ENCODE data around the gene IGFBP5. TPM values are rescaled to one million over a fixed set of nuclear protein-coding genes. Genes with fewer than 3 reads are reported as not detected.

The IGFBP5 gene
- total and polyA plus RNA-seq, 2 donors (not counting 3 experiments of a cell fraction or from before 2014, with no cell fraction given), result 0.06 TPM; not detected in 1

- no peak overlapping the region for H2AFZ ChIP-seq (ENCODE audit: low read depth, low read length)
- no peak overlapping the region for H3K4me3 ChIP-seq (replicated peaks in 1 of 3; ENCODE audit: insufficient read depth in 1 of 3, low read depth in 1 of 3, low read length in 3 of 3)
- no peak overlapping the region for H3K27ac ChIP-seq (ENCODE audit: insufficient read depth, low read depth, low read length)
- POLR2A ChIA-PET, result no interaction called here
- no peaks in the 10 kb centered on the region for H3K9me3 ChIP-seq (replicated peaks; ENCODE audit: control insufficient read depth, insufficient read depth, low read length)
- intact Hi-C loops (cut with micrococcal nuclease), result loop anchor here (5.0 kb wide), 2 partner anchors 182 to 527 kb away; no protein-coding TSS in a partner anchor
- peaks cover 20% of the 10 kb centered on the region for H3K4me1 ChIP-seq (ENCODE audit: control insufficient read depth, extremely low read depth, insufficient read depth, low read length)
- H3K36me3 ChIP-seq (ENCODE audit: control insufficient read depth in 2 of 2, extremely low read depth in 1 of 2, insufficient read depth in 2 of 2, low read length in 2 of 2), result no peaks in the 10 kb centered on the region
- BruUV-seq (replicated peaks), result no TSS peak
- H3K79me2 ChIP-seq (ENCODE audit: control insufficient read depth, insufficient read depth, low read length), result no peaks in the 10 kb centered on the region
- no peak for DNase-seq (ENCODE audit: low read depth, low spot score)
- FAIRE-seq, result no peak
- CTCF ChIA-PET, result interaction anchor here (0.6 to 2.6 kb wide), 6 partner anchors 10 to 1018 kb away, joined by 3 to 14 read pairs (median 6); no protein-coding TSS in a partner anchor
- no peak overlapping the region for H3K9ac ChIP-seq (replicated peaks; ENCODE audit: extremely low read depth, insufficient read depth, low read length)
- no peaks in the 10 kb centered on the region for H3K9me1 ChIP-seq (replicated peaks; ENCODE audit: control insufficient read depth, extremely low read depth, insufficient read depth, low read length)
- no peaks in the 10 kb centered on the region for H4K20me1 ChIP-seq (replicated peaks; ENCODE audit: control insufficient read depth, extremely low read depth, insufficient read depth, low read length)
- dilution Hi-C loops (cut with MboI; ENCODE audit: extremely low pct_ligation_motif_present, low sequenced_read_pairs), result no loop called here
- no peak overlapping the region for H3K4me2 ChIP-seq (ENCODE audit: insufficient read depth, low read length)
- peaks cover 71 to 84% of the 10 kb centered on the region in 2 experiments for H3K27me3 ChIP-seq (ENCODE audit: control insufficient read depth in 2 of 2, insufficient read depth in 2 of 2, low read length in 2 of 2)
- TF ChIP-seq POLR2A (IDR thresholded peaks at IDR 0.05; ENCODE audit: low read depth, low read length), result no peak
- TF ChIP-seq MYC (IDR thresholded peaks at IDR 0.05; ENCODE audit: low read depth, low read length), result no peak
- TF ChIP-seq EZH2 (IDR thresholded peaks at IDR 0.05; ENCODE audit: borderline replicate concordance, low read depth, low read length, severe bottlenecking), result peak; percentile 64
- no peak for TF ChIP-seq GATA2 (IDR thresholded peaks at IDR 0.05; ENCODE audit: insufficient read depth, insufficient read length, low read depth, low read length)
- TF ChIP-seq POLR2AphosphoS5 (IDR thresholded peaks at IDR 0.05; ENCODE audit: insufficient read depth, low read depth, low read length), result no peak
- TF ChIP-seq MAX (IDR thresholded peaks at IDR 0.05; ENCODE audit: insufficient read depth, insufficient read length), result no peak
- no peak for TF ChIP-seq CTCF (IDR thresholded peaks at IDR 0.05; ENCODE audit: extremely low read depth in 1 of 2, insufficient read depth in 1 of 2, low read depth in 1 of 2, low read length in 2 of 2)
- no peak for TF ChIP-seq JUN (IDR thresholded peaks at IDR 0.05; ENCODE audit: borderline replicate concordance, insufficient read depth, insufficient read length, low read depth)
- no peak for TF ChIP-seq FOS (IDR thresholded peaks at IDR 0.05; ENCODE audit: borderline replicate concordance, insufficient read depth, low read length)
Measured at GRCh38 chr2:216694826-216695217, 527 bp downstream of the IGFBP5 start.
